Stomach (tissue), 4 donors: Measurements from ENCODE around the gene RGMA.

Source experiments
- CTCF ChIP-seq, 7 experiments: fragments of 450-650 bp in 4 of 7; fragments of 200-600 bp in 3 of 7; sonication (generic) in 3 of 7; IDR thresholded peaks; one replicate each; pipeline ENCODE4 v1.5.1; 2016 to 2019; ENCODE audit warnings: antibody characterized with exemption in 7 of 7, control low read depth in 2 of 7, mild to moderate bottlenecking in 1 of 7
- EP300 ChIP-seq: sonication (generic); formaldehyde crosslinking; IDR thresholded peaks from one replicate; pipeline ENCODE4 v1.6.1; 2017; ENCODE audit warnings: antibody characterized with exemption
- POLR2AphosphoS5 ChIP-seq, 3 donors: sonication (generic); formaldehyde crosslinking; IDR thresholded peaks; one replicate each; pipeline ENCODE4 v1.6.1; 2016; ENCODE audit warnings: antibody characterized with exemption in 3 of 3

DNA sequence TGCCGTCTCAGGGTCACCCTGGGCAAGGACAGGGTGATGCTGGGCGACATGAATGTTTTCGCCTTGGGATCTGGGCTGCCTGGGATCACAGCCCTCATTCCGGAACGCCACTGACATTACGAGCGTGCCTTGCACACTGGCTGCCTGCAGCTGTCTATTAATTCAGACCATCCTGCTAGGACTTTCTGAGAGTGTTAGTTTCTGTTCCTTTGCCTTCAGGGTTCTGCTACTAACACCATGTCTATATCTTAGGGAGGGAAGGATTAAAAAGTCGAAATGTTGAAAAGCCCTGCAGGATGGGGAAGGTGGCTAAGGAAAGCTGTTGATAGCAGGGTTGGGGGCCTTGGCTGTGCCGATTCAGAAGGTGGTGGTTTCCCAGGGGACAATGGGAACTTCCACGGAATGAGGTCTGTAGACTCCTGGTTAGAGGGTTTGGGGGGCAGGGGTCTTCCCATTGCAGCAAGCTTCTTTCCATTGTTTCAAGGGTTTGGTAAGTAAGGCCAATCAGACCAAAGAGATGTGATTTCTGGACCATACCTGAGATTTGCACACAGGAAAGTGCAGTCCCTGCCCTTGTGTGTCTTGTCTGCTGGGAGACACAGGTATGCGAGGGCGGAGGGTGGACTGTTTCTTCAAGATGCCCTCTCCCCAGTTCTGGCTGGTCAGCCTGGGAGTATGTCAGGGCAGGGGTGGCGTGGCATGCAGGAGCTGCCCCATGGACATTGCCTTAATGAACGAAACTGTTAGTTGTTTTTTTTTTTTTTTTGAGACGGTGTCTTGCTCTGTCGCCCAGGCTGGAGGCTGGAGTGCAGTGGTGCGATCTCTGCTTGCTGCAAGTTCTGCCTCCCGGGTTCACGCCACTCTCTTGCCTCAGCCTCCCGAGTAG lies 50.9 kb downstream of the RGMA start:
- TF ChIP-seq EP300 (no peak), CTCF (IDR thresholded peaks at IDR 0.05) (no peak), POLR2AphosphoS5 (IDR thresholded peaks at IDR 0.05) (no peak)
